Stimulated activated naive CD4-positive, alpha-beta T cell (primary cell): ENCODE results near the gene SYNDIG1.

Experiments
- DNase-seq, 6 experiments: peaks; one replicate each; lab custom pipeline; 2025; lab: John Stamatoyannopoulos, UW

The SYNDIG1 gene

GRCh38 chr20:24493181-24493580 lies 23.8 kb downstream of the SYNDIG1 start:
- DNase-seq, result no peak

GRCh38 chr20:24493661-24494459 lies 24.4 kb downstream of the SYNDIG1 start:
- no peak for DNase-seq

GRCh38 chr20:24494460-24494920 lies 25.1 kb downstream of the SYNDIG1 start:
- DNase-seq, result no peak

- DNase-seq, result no peak
Observed at GRCh38 chr20:24495266-24495665, 25.8 kb downstream of the SYNDIG1 start.

GRCh38 chr20:24497851-24498250 lies 28.4 kb downstream of the SYNDIG1 start:
- no peak for DNase-seq

GRCh38 chr20:24498641-24499040 lies 29.2 kb downstream of the SYNDIG1 start:
- DNase-seq, result no peak

GRCh38 chr20:24499472-24499871 lies 30.0 kb downstream of the SYNDIG1 start:
- DNase-seq, result no peak

- no peak for DNase-seq
Observed at GRCh38 chr20:24501764-24502556, 32.5 kb downstream of the SYNDIG1 start.

- no peak for DNase-seq
Observed at GRCh38 chr20:24502661-24503060, 33.2 kb downstream of the SYNDIG1 start.

GRCh38 chr20:24503352-24503931 lies 34.0 kb downstream of the SYNDIG1 start:
- DNase-seq, result no peak

GRCh38 chr20:24504331-24505285 lies 35.2 kb downstream of the SYNDIG1 start:
- DNase-seq, result no peak

GRCh38 chr20:24506146-24506545 lies 36.7 kb downstream of the SYNDIG1 start:
- no peak for DNase-seq

GRCh38 chr20:24506696-24507095 lies 37.3 kb downstream of the SYNDIG1 start:
- DNase-seq, result no peak

- no peak for DNase-seq
Observed at GRCh38 chr20:24507182-24507853, 37.9 kb downstream of the SYNDIG1 start.

- DNase-seq, result peak in 2 of 6 experiments; percentile 1 to 7
Observed at GRCh38 chr20:24512441-24512840, 43.0 kb downstream of the SYNDIG1 start.

GRCh38 chr20:24518515-24518914 lies 49.1 kb downstream of the SYNDIG1 start:
- DNase-seq, result no peak

GRCh38 chr20:24519476-24519875 lies 50.0 kb downstream of the SYNDIG1 start:
- no peak for DNase-seq

GRCh38 chr20:24521032-24521431 lies 51.6 kb downstream of the SYNDIG1 start:
- DNase-seq, result no peak

GRCh38 chr20:24522452-24523330 lies 53.3 kb downstream of the SYNDIG1 start:
- no peak for DNase-seq

GRCh38 chr20:24523661-24524060 lies 54.2 kb downstream of the SYNDIG1 start:
- no peak for DNase-seq
